ENCODE results near the gene PRSS27.
"Not testable (repeated sequence)": the region's sequence is repeated elsewhere in the genome, so short reads cannot be mapped to it uniquely, and the experiment has no call there.

PRSS27 gene

GRCh38 chr16:2692948-2693651, 26.9 kb downstream of the PRSS27 start:
- DNase-seq (ENCODE audit: low read depth) = no peak
- no peak overlapping the region for H3K4me3 ChIP-seq (ENCODE audit: low read depth, low read length)
- no peak for TF ChIP-seq CTCF (IDR thresholded peaks at IDR 0.05; ENCODE audit: low read depth, low read length, missing control alignments)

- H3K4me3 ChIP-seq (ENCODE audit: low read depth, low read length) = no peak overlapping the region
- DNase-seq (ENCODE audit: low read depth) = no peak
- TF ChIP-seq CTCF (IDR thresholded peaks at IDR 0.05; ENCODE audit: low read depth, low read length, missing control alignments) = no peak
Observed at GRCh38 chr16:2692251-2692947, 27.6 kb downstream of the PRSS27 start.

GRCh38 chr16:2691491-2692248, 28.4 kb downstream of the PRSS27 start:
- no peak overlapping the region for H3K4me3 ChIP-seq (ENCODE audit: low read depth, low read length)
- DNase-seq (ENCODE audit: low read depth) = no peak
- TF ChIP-seq CTCF (IDR thresholded peaks at IDR 0.05; ENCODE audit: low read depth, low read length, missing control alignments) = no peak

GRCh38 chr16:2690852-2691251, 29.2 kb downstream of the PRSS27 start:
- H3K4me3 ChIP-seq (ENCODE audit: low read depth, low read length) = no peak overlapping the region
- TF ChIP-seq CTCF (IDR thresholded peaks at IDR 0.05; ENCODE audit: low read depth, low read length, missing control alignments) = no peak
- no peak for DNase-seq (ENCODE audit: low read depth)

- no peak for DNase-seq (ENCODE audit: low read depth)
- no peak overlapping the region for H3K4me3 ChIP-seq (ENCODE audit: low read depth, low read length)
- TF ChIP-seq CTCF (IDR thresholded peaks at IDR 0.05; ENCODE audit: low read depth, low read length, missing control alignments) = no peak
Observed at GRCh38 chr16:2689968-2690801, 29.8 kb downstream of the PRSS27 start.

- H3K4me3 ChIP-seq (ENCODE audit: low read depth, low read length) = not testable (repeated sequence)
Observed at GRCh38 chr16:2689422-2689821, 30.6 kb downstream of the PRSS27 start.

More at GRCh38 chr16:2689422-2689821, 30.6 kb downstream of the PRSS27 start:
- DNase-seq (ENCODE audit: low read depth) = not testable (repeated sequence)

Measured in GM12864 (cell line).